Measurements from ENCODE around the gene TAS2R13.

Gene TAS2R13

DNA sequence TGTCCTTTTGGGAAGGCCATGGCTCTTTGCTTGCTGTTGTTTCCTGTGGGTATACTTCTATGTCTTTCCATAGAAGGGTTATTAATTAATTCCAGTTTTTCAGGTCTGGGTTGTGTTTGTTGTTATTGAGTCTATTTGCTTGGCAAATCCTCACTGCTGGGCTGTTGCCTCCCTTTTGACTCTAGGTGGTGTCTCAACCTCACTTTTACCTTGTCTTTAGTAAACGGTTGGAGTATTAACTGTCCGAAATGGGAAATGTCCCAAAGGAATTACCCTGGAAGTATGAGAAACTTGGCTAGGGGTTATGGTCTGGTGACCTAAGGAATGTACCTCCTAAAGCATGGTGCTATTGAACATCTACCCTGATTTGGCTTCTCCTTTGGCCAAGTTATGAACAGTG, 42.0 kb downstream of the TAS2R13 start:
- DNase-seq (ENCODE audit: low read depth), result no peak

DNA sequence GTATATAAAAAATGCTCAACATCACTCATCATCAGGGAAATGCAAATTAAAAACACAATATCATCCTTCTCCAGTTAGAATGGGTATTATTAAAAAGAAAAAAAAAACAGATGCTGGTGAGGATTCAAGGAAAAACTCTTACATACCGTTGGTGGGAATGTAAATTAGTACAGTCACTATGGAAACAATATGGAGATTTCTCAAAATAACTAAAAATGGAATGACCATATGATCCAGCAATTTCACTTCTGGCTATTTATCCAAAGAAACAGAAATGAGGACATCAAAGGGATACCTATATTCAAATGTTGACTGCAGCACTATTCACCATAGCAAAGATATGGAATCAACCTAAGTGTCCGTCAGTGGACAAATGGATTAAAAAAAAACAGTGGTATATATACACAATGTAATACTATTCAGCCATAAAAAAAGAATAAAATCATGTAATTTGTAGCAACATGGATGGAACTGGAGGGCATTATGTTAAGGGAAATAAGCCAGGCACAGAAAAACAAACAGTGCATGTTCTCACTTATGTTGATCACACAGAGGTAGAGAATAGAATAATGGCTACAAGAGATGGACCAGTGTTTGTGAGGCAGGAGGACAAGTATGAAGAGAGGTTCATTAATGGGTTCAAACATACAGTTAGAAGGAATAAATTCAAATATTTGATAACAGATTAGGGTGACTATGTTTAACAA, 45.7 kb downstream of the TAS2R13 start:
- no peak for DNase-seq (ENCODE audit: low read depth)

DNA sequence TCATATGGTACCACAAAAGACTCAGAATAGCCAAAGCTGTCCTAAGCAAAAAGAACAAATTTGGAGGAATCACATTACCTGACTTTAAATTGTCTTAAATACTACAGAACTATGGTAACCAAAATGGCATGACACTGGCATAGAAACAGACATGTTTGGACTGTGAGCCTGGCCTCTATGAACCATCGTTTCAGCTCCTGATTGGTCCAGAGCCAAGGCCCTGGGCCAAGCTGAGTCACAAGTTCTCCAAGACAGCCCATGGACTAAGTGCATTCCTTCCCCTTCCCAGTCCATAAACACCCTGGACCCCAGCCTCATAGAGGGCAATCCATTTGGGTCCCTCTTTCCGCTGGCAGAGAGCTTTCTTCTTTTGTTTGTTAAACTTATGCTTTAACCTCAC, 48.0 kb downstream of the TAS2R13 start:
- no peak for DNase-seq (ENCODE audit: low read depth)

Data from stimulated activated CD4-positive, alpha-beta T cell treated with anti-CD3 and anti-CD28 coated beads, Interleukin-2, amount 100 ng/mL, for 4 hours (primary cell).